Fibroblast of lung (primary cell): ENCODE data around the gene LASP1NB.

Source experiments
- DNase-seq, 2 donors: peaks; one replicate each; pipeline versions ENCODE4 v3.0.0 to v3.0.0-alpha.2; 2010; ENCODE audit warnings: low read depth in 2 of 2
- H2AFZ ChIP-seq: 2 replicates; pipeline ENCODE4 v1.5.1; 2012; ENCODE audit warnings: low read length, control low read depth, inconsistent platforms
- H3K27ac ChIP-seq: 2 replicates; pipeline ENCODE4 v1.5.1; 2011; ENCODE audit warnings: low read length, control low read depth; ENCODE audit not compliant: insufficient read depth
- H3K27me3 ChIP-seq: 2 replicates; pipeline ENCODE4 v1.5.1; 2011; ENCODE audit warnings: mild to moderate bottlenecking, low read length; ENCODE audit not compliant: control insufficient read depth, insufficient read depth
- H3K36me3 ChIP-seq: 2 replicates; pipeline ENCODE4 v1.5.1; 2011; ENCODE audit warnings: low read length; ENCODE audit not compliant: control insufficient read depth, insufficient read depth
- H3K4me1 ChIP-seq: 2 replicates; pipeline ENCODE4 v1.5.1; 2011; ENCODE audit warnings: low read length; ENCODE audit not compliant: control insufficient read depth, insufficient read depth; ENCODE audit errors: extremely low read depth
- H3K4me2 ChIP-seq: 2 replicates; pipeline ENCODE4 v1.5.1; 2011; ENCODE audit warnings: low read length, control low read depth; ENCODE audit not compliant: insufficient read depth; ENCODE audit errors: extremely low read depth
- H3K4me3 ChIP-seq, 4 experiments: fragments of 200-600 bp in 1 of 4; sonication (generic) in 1 of 4; replicated peaks in 1 of 4; 2 replicates each; pipeline ENCODE4 v1.5.1; 2011 to 2016; ENCODE audit warnings: low read length in 4 of 4, low read depth in 3 of 4, mild to moderate bottlenecking in 3 of 4, control low read depth in 2 of 4, inconsistent platforms in 1 of 4, mixed read lengths in 1 of 4; ENCODE audit not compliant: insufficient read depth in 1 of 4; ENCODE audit errors: control extremely low read depth in 1 of 4
- H3K79me2 ChIP-seq: 2 replicates; pipeline ENCODE4 v1.5.1; 2012; ENCODE audit warnings: mild to moderate bottlenecking, low read length, inconsistent platforms; ENCODE audit not compliant: control insufficient read depth, insufficient read depth
- H3K9ac ChIP-seq: 2 replicates; pipeline ENCODE4 v1.5.1; 2011; ENCODE audit warnings: mild to moderate bottlenecking, low read length, control low read depth; ENCODE audit not compliant: insufficient read depth
- H3K9me3 ChIP-seq: 2 replicates; pipeline ENCODE4 v1.5.1; 2012; ENCODE audit warnings: low read depth, low read length; ENCODE audit not compliant: control insufficient read depth, insufficient read depth
- H4K20me1 ChIP-seq: 2 replicates; pipeline ENCODE4 v1.5.1; 2011; ENCODE audit warnings: low read length; ENCODE audit not compliant: control insufficient read depth, insufficient read depth; ENCODE audit errors: extremely low read depth
- EZH2 ChIP-seq: IDR thresholded peaks from 2 replicates; pipeline ENCODE4 v1.5.1; 2012; ENCODE audit warnings: low read length, control low read depth, mild to moderate bottlenecking; ENCODE audit errors: missing control alignments
- TF ChIP-seq, protein P1 (sequence below), 2 donors: IDR thresholded peaks in 1 of 2; conservative IDR thresholded peaks in 1 of 2; 1 replicate in 1 of 2; 2 replicates in 1 of 2; pipeline ENCODE4 v1.5.1; 2011 to 2012; ENCODE audit warnings: low read length in 2 of 2, control low read depth in 1 of 2, inconsistent platforms in 1 of 2, low read depth in 1 of 2, mild to moderate bottlenecking in 1 of 2

The LASP1NB gene

GRCh38 chr17:38893113-38893512 lies 32.3 kb upstream of the LASP1NB start:
- Histone ChIP-seq H3K27ac (no peak overlapping the region), H2AFZ (no peak overlapping the region), H3K9me3 (no peaks in the 10 kb centered on the region), H3K9ac (no peak overlapping the region), H4K20me1 (no peaks in the 10 kb centered on the region), H3K27me3 (no peaks in the 10 kb centered on the region), H3K4me1 (peaks cover 27% of the 10 kb centered on the region), H3K36me3 (peaks cover 45% of the 10 kb centered on the region), H3K79me2 (peaks cover 73% of the 10 kb centered on the region), H3K4me2 (no peak overlapping the region), H3K4me3 (no peak overlapping the region)
- TF ChIP-seq, protein P1, sequence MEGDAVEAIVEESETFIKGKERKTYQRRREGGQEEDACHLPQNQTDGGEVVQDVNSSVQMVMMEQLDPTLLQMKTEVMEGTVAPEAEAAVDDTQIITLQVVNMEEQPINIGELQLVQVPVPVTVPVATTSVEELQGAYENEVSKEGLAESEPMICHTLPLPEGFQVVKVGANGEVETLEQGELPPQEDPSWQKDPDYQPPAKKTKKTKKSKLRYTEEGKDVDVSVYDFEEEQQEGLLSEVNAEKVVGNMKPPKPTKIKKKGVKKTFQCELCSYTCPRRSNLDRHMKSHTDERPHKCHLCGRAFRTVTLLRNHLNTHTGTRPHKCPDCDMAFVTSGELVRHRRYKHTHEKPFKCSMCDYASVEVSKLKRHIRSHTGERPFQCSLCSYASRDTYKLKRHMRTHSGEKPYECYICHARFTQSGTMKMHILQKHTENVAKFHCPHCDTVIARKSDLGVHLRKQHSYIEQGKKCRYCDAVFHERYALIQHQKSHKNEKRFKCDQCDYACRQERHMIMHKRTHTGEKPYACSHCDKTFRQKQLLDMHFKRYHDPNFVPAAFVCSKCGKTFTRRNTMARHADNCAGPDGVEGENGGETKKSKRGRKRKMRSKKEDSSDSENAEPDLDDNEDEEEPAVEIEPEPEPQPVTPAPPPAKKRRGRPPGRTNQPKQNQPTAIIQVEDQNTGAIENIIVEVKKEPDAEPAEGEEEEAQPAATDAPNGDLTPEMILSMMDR (conservative IDR thresholded peaks at IDR 0.05 in 1 of 2, IDR thresholded peaks at IDR 0.05 in 1 of 2; ENCODE audit: low read depth in 1 of 2, low read length in 2 of 2): no peak
- no peak for TF ChIP-seq EZH2
- no peak for DNase-seq

DNA sequence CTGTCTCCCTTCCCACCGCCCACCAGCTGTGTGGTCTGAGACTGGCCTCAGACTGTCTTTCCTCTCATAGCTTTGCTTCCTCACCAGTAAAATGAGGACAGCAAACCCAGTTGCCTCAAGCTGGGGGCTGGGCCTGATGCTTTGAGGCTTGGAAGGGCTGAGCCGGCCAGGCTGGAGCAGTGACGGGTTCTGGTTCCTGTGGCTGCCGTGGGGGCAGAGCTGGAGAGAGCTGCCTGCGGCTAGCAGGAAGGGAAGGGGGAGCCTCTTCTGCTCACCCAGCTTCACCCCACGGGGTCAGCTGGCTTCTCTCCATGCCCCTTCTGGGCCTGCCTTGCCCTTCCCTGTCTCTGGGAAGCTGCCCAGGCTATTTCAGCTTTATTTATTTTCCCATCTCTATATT lies 31.8 kb upstream of the LASP1NB start:
- Histone ChIP-seq H3K4me3 (no peak overlapping the region), H3K4me1 (peaks cover 31% of the 10 kb centered on the region), H3K79me2 (peaks cover 72% of the 10 kb centered on the region), H4K20me1 (no peaks in the 10 kb centered on the region), H3K27me3 (no peaks in the 10 kb centered on the region), H3K9ac (no peak overlapping the region), H2AFZ (no peak overlapping the region), H3K9me3 (no peaks in the 10 kb centered on the region), H3K27ac (no peak overlapping the region), H3K4me2 (no peak overlapping the region), H3K36me3 (peaks cover 48% of the 10 kb centered on the region)
- peak in 1 of 2 donors; percentile 62 for DNase-seq
- TF ChIP-seq, protein P1 (conservative IDR thresholded peaks at IDR 0.05 in 1 of 2, IDR thresholded peaks at IDR 0.05 in 1 of 2; ENCODE audit: low read depth in 1 of 2, low read length in 2 of 2): no peak

GRCh38 chr17:38894276-38894675 lies 31.1 kb upstream of the LASP1NB start:
- Histone ChIP-seq H4K20me1 (no peaks in the 10 kb centered on the region), H3K4me1 (peaks cover 32% of the 10 kb centered on the region), H2AFZ (no peak overlapping the region), H3K27me3 (no peaks in the 10 kb centered on the region), H3K4me3 (no peak overlapping the region), H3K9ac (no peak overlapping the region), H3K27ac (no peak overlapping the region), H3K79me2 (peaks cover 68% of the 10 kb centered on the region), H3K9me3 (no peaks in the 10 kb centered on the region), H3K36me3 (peaks cover 51% of the 10 kb centered on the region), H3K4me2 (no peak overlapping the region)
- TF ChIP-seq EZH2: no peak
- TF ChIP-seq, protein P1 (conservative IDR thresholded peaks at IDR 0.05 in 1 of 2, IDR thresholded peaks at IDR 0.05 in 1 of 2; ENCODE audit: low read depth in 1 of 2, low read length in 2 of 2): no peak
- no peak for DNase-seq
